GM19238 (cell line): ENCODE results near the gene USH2A.
"Not testable (repeated sequence)": the region's sequence is repeated elsewhere in the genome, so short reads cannot be mapped to it uniquely, and the experiment has no call there.

Experiments used
- DNase-seq: peaks from one replicate; pipeline ENCODE4 v3.0.0; 2011; ENCODE audit warnings: low spot score; ENCODE audit not compliant: insufficient read length

The USH2A gene

GRCh38 chr1:216049741-216050430 is 373.4 kb downstream of the USH2A start:
- DNase-seq = no peak

- DNase-seq = no peak
These were observed 375.3 kb downstream of the USH2A start for GRCh38 chr1:216047811-216048572.

GRCh38 chr1:216046336-216046735 is 376.9 kb downstream of the USH2A start:
- no peak for DNase-seq

GRCh38 chr1:216045400-216045799 is 377.8 kb downstream of the USH2A start:
- no peak for DNase-seq

- DNase-seq = no peak
These were observed 378.7 kb downstream of the USH2A start for GRCh38 chr1:216044538-216044937.

- no peak for DNase-seq
These were observed 388.7 kb downstream of the USH2A start for GRCh38 chr1:216034506-216034905.

- no peak for DNase-seq
These were observed 390.2 kb downstream of the USH2A start for GRCh38 chr1:216032961-216033614.

GRCh38 chr1:216032284-216032683 is 391.0 kb downstream of the USH2A start:
- no peak for DNase-seq

GRCh38 chr1:216028631-216029030 is 394.6 kb downstream of the USH2A start:
- no peak for DNase-seq

GRCh38 chr1:216024546-216024945 is 398.7 kb downstream of the USH2A start:
- no peak for DNase-seq

GRCh38 chr1:216020743-216021345 is 402.4 kb downstream of the USH2A start:
- no peak for DNase-seq

- DNase-seq = no peak
These were observed 408.1 kb downstream of the USH2A start for GRCh38 chr1:216015116-216015515.

GRCh38 chr1:216014086-216014485 is 409.2 kb downstream of the USH2A start:
- DNase-seq = no peak

- DNase-seq = not testable (repeated sequence)
These were observed 413.8 kb downstream of the USH2A start for GRCh38 chr1:216009456-216009855.

- DNase-seq = no peak
These were observed 417.3 kb downstream of the USH2A start for GRCh38 chr1:216005916-216006315.

GRCh38 chr1:215992620-215993019 is 430.6 kb downstream of the USH2A start:
- no peak for DNase-seq

GRCh38 chr1:215987092-215987875 is 436.0 kb downstream of the USH2A start:
- no peak for DNase-seq

GRCh38 chr1:215986401-215986800 is 436.8 kb downstream of the USH2A start:
- DNase-seq = no peak

- no peak for DNase-seq
These were observed 439.6 kb downstream of the USH2A start for GRCh38 chr1:215983680-215984079.

GRCh38 chr1:215971793-215972441 is 451.3 kb downstream of the USH2A start:
- no peak for DNase-seq

GRCh38 chr1:215970406-215970805 is 452.8 kb downstream of the USH2A start:
- no peak for DNase-seq
